ENCODE results near the gene AFF1.
"Not testable (repeated sequence)": the region's sequence is repeated elsewhere in the genome, so short reads cannot be mapped to it uniquely, and the experiment has no call there.

AFF1 gene

DNA sequence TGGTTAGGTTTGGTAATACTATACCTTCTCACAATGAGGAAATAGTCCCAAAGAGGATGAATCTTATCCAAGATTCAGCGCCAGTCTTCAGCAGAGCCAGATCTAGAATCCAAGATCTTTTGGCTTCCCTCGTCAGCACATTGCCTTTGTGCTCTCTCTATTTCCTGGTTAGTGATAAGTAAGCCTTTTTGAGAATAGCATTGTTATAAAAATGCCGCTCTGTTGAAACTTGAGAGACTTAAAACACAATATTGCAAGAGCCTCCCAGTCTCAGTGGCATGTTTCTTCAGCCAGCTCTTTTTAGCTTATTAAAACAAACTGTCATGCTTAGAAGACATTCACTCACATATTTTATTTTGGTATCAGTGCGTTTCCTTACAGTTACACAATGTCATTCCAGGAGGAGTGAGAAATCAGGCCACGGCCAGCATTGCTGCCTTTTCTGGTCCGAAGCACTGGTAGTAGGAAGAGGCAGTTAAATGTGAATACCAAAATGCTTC, 144.2 kb downstream of the AFF1 start:
- ChIA-PET CTCF (interaction anchor here (1.1 to 4.0 kb wide), 7 partner anchors 8 to 157 kb away, joined by 3 to 39 read pairs (median 3); no protein-coding TSS in a partner anchor), POLR2A (no interaction called here)
- TF ChIP-seq, protein P1, sequence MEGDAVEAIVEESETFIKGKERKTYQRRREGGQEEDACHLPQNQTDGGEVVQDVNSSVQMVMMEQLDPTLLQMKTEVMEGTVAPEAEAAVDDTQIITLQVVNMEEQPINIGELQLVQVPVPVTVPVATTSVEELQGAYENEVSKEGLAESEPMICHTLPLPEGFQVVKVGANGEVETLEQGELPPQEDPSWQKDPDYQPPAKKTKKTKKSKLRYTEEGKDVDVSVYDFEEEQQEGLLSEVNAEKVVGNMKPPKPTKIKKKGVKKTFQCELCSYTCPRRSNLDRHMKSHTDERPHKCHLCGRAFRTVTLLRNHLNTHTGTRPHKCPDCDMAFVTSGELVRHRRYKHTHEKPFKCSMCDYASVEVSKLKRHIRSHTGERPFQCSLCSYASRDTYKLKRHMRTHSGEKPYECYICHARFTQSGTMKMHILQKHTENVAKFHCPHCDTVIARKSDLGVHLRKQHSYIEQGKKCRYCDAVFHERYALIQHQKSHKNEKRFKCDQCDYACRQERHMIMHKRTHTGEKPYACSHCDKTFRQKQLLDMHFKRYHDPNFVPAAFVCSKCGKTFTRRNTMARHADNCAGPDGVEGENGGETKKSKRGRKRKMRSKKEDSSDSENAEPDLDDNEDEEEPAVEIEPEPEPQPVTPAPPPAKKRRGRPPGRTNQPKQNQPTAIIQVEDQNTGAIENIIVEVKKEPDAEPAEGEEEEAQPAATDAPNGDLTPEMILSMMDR (IDR thresholded peaks at IDR 0.05; ENCODE audit: control extremely low read depth, extremely low read depth, low read depth, missing control alignments) = no peak
- DNase-seq (ENCODE audit: extremely low spot score) = no peak

DNA sequence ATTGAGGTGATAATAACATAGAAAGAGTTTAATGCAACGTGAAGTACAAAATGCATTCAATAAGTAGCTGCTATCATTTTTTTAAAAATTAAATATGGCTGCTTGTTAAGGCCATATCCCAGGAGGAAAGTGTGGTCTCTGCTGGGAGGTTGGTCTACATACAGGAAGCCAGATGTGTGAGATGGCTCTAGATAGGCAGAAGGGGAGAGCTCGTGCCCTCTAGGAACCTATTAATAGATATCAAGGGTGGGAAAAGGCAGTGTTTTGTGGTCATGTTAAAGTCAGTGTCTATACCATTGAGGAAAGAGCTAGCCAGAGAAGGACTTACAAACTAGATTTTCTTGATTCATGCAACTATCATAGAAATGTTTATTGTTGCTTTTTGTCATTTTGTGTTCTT, 145.2 kb downstream of the AFF1 start:
- TF ChIP-seq, protein P1 (IDR thresholded peaks at IDR 0.05; ENCODE audit: control extremely low read depth, extremely low read depth, low read depth, missing control alignments) = no peak
- ChIA-PET CTCF (interaction anchor here (1.0 to 4.0 kb wide), 6 partner anchors 10 to 158 kb away, joined by 3 to 39 read pairs (median 4); no protein-coding TSS in a partner anchor), POLR2A (no interaction called here)
- DNase-seq (ENCODE audit: extremely low spot score) = no peak

DNA sequence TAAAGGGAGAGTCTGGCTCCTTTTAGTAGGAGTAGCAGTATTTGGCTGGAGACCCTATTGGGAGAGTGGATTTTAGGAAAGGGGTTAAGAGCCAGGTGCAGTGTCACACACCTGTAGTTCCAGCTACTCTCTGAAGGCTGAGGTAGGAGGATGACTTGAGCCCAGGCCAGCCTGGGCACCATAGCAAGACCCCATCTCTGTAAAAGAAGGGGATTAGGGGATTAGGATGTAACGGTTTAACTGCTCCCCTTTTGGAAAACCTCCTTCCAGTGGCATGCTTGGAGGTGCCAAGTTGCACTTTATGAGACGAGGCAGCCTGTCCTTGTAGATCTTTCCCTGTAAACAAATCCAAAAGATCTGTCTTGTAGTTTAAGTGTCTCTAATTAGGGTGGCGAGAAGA, 145.7 kb downstream of the AFF1 start:
- ChIA-PET CTCF (interaction anchor here (1.0 to 4.0 kb wide), 6 partner anchors 9 to 158 kb away, joined by 3 to 39 read pairs (median 4); no protein-coding TSS in a partner anchor), POLR2A (no interaction called here)
- TF ChIP-seq, protein P1 (IDR thresholded peaks at IDR 0.05; ENCODE audit: control extremely low read depth, extremely low read depth, low read depth, missing control alignments) = no peak
- DNase-seq (ENCODE audit: extremely low spot score) = no peak

DNA sequence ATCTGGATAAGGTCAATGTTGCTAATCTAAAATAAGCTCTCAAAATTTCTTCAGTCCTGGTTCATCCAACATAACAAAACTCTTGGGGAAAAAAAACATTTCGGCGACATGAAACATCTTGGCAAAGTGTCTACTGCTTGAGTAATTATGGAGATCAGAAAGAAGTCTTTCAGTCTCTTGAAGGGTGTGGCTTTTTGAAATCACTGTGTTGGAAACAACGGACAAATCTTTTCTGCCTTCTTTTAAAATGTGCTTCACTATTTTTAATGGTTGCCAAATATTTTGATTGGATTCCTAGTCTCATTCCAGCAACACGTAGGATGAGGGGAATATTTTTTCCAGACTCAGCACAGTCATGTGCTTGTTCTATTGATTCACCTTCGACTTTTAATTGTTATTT, 147.0 kb downstream of the AFF1 start:
- ChIA-PET CTCF (interaction anchor here (1.5 to 4.0 kb wide), 2 partner anchors 11 kb away, joined by 3 to 39 read pairs; no protein-coding TSS in a partner anchor), POLR2A (no interaction called here)
- TF ChIP-seq, protein P1 (IDR thresholded peaks at IDR 0.05; ENCODE audit: control extremely low read depth, extremely low read depth, low read depth, missing control alignments) = no peak
- no peak for DNase-seq (ENCODE audit: extremely low spot score)

DNA sequence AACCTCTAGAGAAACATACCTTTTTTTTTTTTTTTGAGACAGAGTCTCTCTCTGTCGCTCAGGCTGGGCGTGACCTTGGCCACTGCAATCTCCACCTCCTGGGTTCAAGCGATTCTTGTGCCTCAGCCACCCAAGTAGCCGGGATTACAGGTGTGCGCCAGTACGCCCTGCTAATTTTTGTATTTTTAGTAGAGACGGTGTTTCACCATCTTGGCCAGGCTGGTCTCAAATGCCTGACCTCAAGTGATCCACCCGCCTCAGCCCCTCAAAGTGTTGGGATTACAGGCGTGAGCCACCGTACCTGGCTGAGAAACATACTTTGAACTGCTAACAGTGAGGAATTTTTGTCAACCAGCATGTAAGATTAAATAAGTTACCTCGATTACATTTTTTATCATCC, 150.9 kb downstream of the AFF1 start:
- CTCF ChIA-PET = interaction anchor here (1.0 to 2.8 kb wide), 2 partner anchors 8 to 32 kb away, joined by 3 to 16 read pairs; no protein-coding TSS in a partner anchor
- POLR2A ChIA-PET = interaction anchor here (0.6 kb wide), 1 partner anchor 930 kb away, joined by 3 read pairs; no protein-coding TSS in a partner anchor
- DNase-seq (ENCODE audit: extremely low spot score) = not testable (repeated sequence)

DNA sequence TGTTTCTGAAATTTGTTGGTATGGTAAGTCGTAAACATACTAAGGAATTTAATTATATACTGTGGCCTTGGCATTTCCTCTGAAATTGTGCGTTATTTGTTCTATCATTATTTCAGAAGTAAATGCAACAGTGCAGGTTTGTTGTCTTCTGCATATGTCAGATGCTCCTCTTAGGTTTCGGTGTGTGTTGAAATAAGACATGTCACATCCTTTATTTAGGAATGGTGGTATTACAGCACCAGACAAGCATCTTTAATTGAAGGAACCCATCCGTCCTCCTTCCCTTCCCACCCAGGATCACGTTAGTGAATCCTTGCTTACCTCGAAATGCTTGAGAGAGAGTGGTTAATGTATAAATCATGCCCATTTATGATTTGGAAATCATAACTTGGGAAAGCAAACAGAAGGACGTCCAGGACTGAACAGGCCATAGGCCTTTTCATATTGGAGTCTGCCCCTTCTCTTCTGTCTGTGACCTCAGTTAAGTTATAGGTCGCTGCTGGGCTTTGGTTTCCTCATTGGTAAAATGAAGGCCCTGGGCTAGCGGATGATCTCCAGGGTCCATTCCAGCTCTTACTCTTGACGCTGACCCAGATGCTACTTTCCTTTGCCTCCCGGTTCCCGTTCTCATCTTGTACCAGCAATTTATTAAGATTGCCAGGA, 151.5 kb downstream of the AFF1 start:
- ChIA-PET POLR2A (no interaction called here), CTCF (no interaction called here)

DNA sequence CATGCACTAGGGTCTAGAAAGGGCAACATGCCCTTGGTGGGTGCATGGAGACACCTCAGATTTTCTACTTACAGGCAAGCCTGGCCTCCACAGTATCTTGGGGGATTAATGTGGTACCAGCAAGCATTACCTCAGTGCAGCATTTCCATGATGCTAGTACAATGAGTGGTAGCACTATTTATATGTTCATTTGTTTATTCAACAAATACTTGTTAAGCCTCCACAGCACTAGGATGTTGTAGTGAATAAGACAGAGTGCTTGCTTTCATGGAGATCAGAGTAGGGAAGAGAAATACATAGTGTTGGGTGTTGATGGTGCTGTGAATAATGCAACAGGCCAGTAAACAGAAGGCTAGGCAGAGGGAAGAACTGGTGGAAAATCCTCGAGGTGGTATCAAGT, 152.2 kb downstream of the AFF1 start:
- ChIA-PET POLR2A (no interaction called here), CTCF (no interaction called here)
- TF ChIP-seq, protein P1 (IDR thresholded peaks at IDR 0.05; ENCODE audit: control extremely low read depth, extremely low read depth, low read depth, missing control alignments) = no peak
- DNase-seq (ENCODE audit: extremely low spot score) = no peak

More for the DNA sequence above, 151.5 kb downstream of the AFF1 start:
- TF ChIP-seq, protein P1 (IDR thresholded peaks at IDR 0.05; ENCODE audit: control extremely low read depth, extremely low read depth, low read depth, missing control alignments) = no peak
- no peak for DNase-seq (ENCODE audit: extremely low spot score)

Measured in GM10248 (cell line).